Vagina (tissue), 2 donors: ENCODE measurements around the gene SPAG16. TPM values are rescaled to one million over a fixed set of nuclear protein-coding genes. Genes with fewer than 3 reads are reported as not detected.

Experiments
- DNase-seq, 2 donors: peaks; one replicate each; pipeline ENCODE4 v3.0.0-alpha.2; 2017; ENCODE audit errors: extremely low spot score in 2 of 2
- H3K27ac ChIP-seq: fragments of 200-600 bp; sonication (generic); one replicate; pipeline ENCODE4 v1.5.1; 2019
- H3K27me3 ChIP-seq: fragments of 200-600 bp; sonication (generic); one replicate; pipeline ENCODE4 v1.5.1; 2019
- H3K36me3 ChIP-seq, 2 donors: fragments of 200-600 bp; sonication (generic); one replicate each; pipeline ENCODE4 v1.5.1; 2017 to 2019
- H3K4me1 ChIP-seq: fragments of 200-600 bp; sonication (generic); one replicate; pipeline ENCODE4 v1.5.1; 2019
- H3K4me3 ChIP-seq, 2 donors: fragments of 200-600 bp; sonication (generic); 1 replicate in 1 of 2; 2 replicates in 1 of 2; pipeline ENCODE4 v1.5.1; 2016 to 2019
- H3K9me3 ChIP-seq: fragments of 200-600 bp; sonication (generic); one replicate; pipeline ENCODE4 v1.5.1; 2019
- CTCF ChIP-seq, 3 experiments: fragments of 450-650 bp in 2 of 3; fragments of 200-600 bp in 1 of 3; sonication (generic) in 1 of 3; IDR thresholded peaks; one replicate each; pipeline ENCODE4 v1.5.1; 2017 to 2019; ENCODE audit warnings: antibody characterized with exemption in 3 of 3, mild to moderate bottlenecking in 2 of 3, moderate library complexity in 2 of 3
- POLR2A ChIP-seq, 2 donors: fragments of 450-650 bp; IDR thresholded peaks; one replicate each; pipeline ENCODE4 v1.6.1; 2017; ENCODE audit warnings: antibody characterized with exemption in 2 of 2, mild to moderate bottlenecking in 2 of 2, moderate library complexity in 2 of 2
- POLR2AphosphoS5 ChIP-seq, 2 donors: sonication (generic); formaldehyde crosslinking; IDR thresholded peaks; one replicate each; pipeline ENCODE4 v1.9.0; 2017; ENCODE audit warnings: antibody characterized with exemption in 2 of 2, mild to moderate bottlenecking in 2 of 2, low read depth in 1 of 2; ENCODE audit not compliant: insufficient read depth in 1 of 2
- intact Hi-C: fragments of 100-400 bp; cut with DNase I; formaldehyde crosslinking; loops from one replicate; pipeline ENCODE4 v1.15.1; 2023
- total RNA-seq: library from RNA; depleted of rRNA; stranded (reverse); fragments of >200 nt; gene quantifications from one replicate; pipeline ENCODE4 v1.2.3, GENCODE V29; 2016

SPAG16 gene
- total RNA-seq, 1 donor from 2014 or later: 30.2 TPM

- no peak for DNase-seq
- Histone ChIP-seq H3K27me3 (no peaks in the 10 kb centered on the region), H3K27ac (peak overlapping the region; percentile 39), H3K4me3 (no peak overlapping the region), H3K36me3 (no peaks in the 10 kb centered on the region), H3K4me1 (no peaks in the 10 kb centered on the region), H3K9me3 (no peaks in the 10 kb centered on the region)
- TF ChIP-seq CTCF (IDR thresholded peaks at IDR 0.05) (no peak), POLR2A (IDR thresholded peaks at IDR 0.05) (no peak), POLR2AphosphoS5 (IDR thresholded peaks at IDR 0.05; ENCODE audit: insufficient read depth in 1 of 2, low read depth in 1 of 2) (no peak)
- intact Hi-C loops: no loop called here
Measured at GRCh38 chr2:213834746-213835145, 550.5 kb downstream of the SPAG16 start.

- no peaks in the 10 kb centered on the region for H3K27me3 ChIP-seq
- no peaks in the 10 kb centered on the region for H3K9me3 ChIP-seq
- H3K4me1 ChIP-seq: no peaks in the 10 kb centered on the region
- no peak overlapping the region for H3K27ac ChIP-seq
- no peak overlapping the region for H3K4me3 ChIP-seq
- no peak for DNase-seq
- TF ChIP-seq POLR2A (IDR thresholded peaks at IDR 0.05) (no peak), CTCF (IDR thresholded peaks at IDR 0.05) (no peak), POLR2AphosphoS5 (IDR thresholded peaks at IDR 0.05; ENCODE audit: insufficient read depth in 1 of 2, low read depth in 1 of 2) (no peak)
- intact Hi-C loops: no loop called here
- H3K36me3 ChIP-seq: no peaks in the 10 kb centered on the region
Measured at GRCh38 chr2:213846856-213847255, 562.6 kb downstream of the SPAG16 start.

GRCh38 chr2:213847316-213847715 lies 563.1 kb downstream of the SPAG16 start:
- Histone ChIP-seq H3K36me3 (no peaks in the 10 kb centered on the region), H3K27me3 (no peaks in the 10 kb centered on the region), H3K9me3 (no peaks in the 10 kb centered on the region), H3K4me3 (no peak overlapping the region), H3K27ac (no peak overlapping the region), H3K4me1 (no peaks in the 10 kb centered on the region)
- intact Hi-C loops: no loop called here
- DNase-seq: no peak
- TF ChIP-seq CTCF (IDR thresholded peaks at IDR 0.05) (no peak), POLR2AphosphoS5 (IDR thresholded peaks at IDR 0.05; ENCODE audit: insufficient read depth in 1 of 2, low read depth in 1 of 2) (no peak), POLR2A (IDR thresholded peaks at IDR 0.05) (no peak)

GRCh38 chr2:213848631-213849030 lies 564.4 kb downstream of the SPAG16 start:
- no peak for DNase-seq
- no peak overlapping the region for H3K4me3 ChIP-seq
- H3K9me3 ChIP-seq: no peaks in the 10 kb centered on the region
- H3K27ac ChIP-seq: no peak overlapping the region
- TF ChIP-seq POLR2A (IDR thresholded peaks at IDR 0.05) (no peak), CTCF (IDR thresholded peaks at IDR 0.05) (no peak), POLR2AphosphoS5 (IDR thresholded peaks at IDR 0.05; ENCODE audit: insufficient read depth in 1 of 2, low read depth in 1 of 2) (no peak)
- no peaks in the 10 kb centered on the region for H3K27me3 ChIP-seq
- no peaks in the 10 kb centered on the region for H3K4me1 ChIP-seq
- H3K36me3 ChIP-seq: no peaks in the 10 kb centered on the region
- intact Hi-C loops: no loop called here

- Histone ChIP-seq H3K36me3 (no peaks in the 10 kb centered on the region), H3K9me3 (no peaks in the 10 kb centered on the region), H3K4me1 (no peaks in the 10 kb centered on the region), H3K4me3 (no peak overlapping the region), H3K27ac (no peak overlapping the region), H3K27me3 (no peaks in the 10 kb centered on the region)
- intact Hi-C loops: no loop called here
- no peak for DNase-seq
- TF ChIP-seq POLR2AphosphoS5 (IDR thresholded peaks at IDR 0.05; ENCODE audit: insufficient read depth in 1 of 2, low read depth in 1 of 2): no peak
- TF ChIP-seq CTCF (IDR thresholded peaks at IDR 0.05): no peak
- TF ChIP-seq POLR2A (IDR thresholded peaks at IDR 0.05): no peak
Measured at GRCh38 chr2:213861638-213862037, 577.4 kb downstream of the SPAG16 start.
